ENCODE measurements around the gene DBH.

DBH gene

GRCh38 chr9:133680976-133681657 lies 45.0 kb downstream of the DBH start:
- TF ChIP-seq, protein P1, sequence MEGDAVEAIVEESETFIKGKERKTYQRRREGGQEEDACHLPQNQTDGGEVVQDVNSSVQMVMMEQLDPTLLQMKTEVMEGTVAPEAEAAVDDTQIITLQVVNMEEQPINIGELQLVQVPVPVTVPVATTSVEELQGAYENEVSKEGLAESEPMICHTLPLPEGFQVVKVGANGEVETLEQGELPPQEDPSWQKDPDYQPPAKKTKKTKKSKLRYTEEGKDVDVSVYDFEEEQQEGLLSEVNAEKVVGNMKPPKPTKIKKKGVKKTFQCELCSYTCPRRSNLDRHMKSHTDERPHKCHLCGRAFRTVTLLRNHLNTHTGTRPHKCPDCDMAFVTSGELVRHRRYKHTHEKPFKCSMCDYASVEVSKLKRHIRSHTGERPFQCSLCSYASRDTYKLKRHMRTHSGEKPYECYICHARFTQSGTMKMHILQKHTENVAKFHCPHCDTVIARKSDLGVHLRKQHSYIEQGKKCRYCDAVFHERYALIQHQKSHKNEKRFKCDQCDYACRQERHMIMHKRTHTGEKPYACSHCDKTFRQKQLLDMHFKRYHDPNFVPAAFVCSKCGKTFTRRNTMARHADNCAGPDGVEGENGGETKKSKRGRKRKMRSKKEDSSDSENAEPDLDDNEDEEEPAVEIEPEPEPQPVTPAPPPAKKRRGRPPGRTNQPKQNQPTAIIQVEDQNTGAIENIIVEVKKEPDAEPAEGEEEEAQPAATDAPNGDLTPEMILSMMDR (IDR thresholded peaks at IDR 0.05; ENCODE audit: unreplicated experiment in 3 of 3): no peak
- no peak overlapping the region for H3K27ac Mint-ChIP-seq
- no peak overlapping the region for H3K4me3 Mint-ChIP-seq
- H3K36me3 Mint-ChIP-seq (ENCODE audit: low read depth): no peaks in the 10 kb centered on the region
- H3K4me1 Mint-ChIP-seq: peaks cover 41% of the 10 kb centered on the region
- peaks cover 21% of the 10 kb centered on the region for H3K27me3 Mint-ChIP-seq (ENCODE audit: low read depth)
- no peaks in the 10 kb centered on the region for H3K9me3 Mint-ChIP-seq

DNA sequence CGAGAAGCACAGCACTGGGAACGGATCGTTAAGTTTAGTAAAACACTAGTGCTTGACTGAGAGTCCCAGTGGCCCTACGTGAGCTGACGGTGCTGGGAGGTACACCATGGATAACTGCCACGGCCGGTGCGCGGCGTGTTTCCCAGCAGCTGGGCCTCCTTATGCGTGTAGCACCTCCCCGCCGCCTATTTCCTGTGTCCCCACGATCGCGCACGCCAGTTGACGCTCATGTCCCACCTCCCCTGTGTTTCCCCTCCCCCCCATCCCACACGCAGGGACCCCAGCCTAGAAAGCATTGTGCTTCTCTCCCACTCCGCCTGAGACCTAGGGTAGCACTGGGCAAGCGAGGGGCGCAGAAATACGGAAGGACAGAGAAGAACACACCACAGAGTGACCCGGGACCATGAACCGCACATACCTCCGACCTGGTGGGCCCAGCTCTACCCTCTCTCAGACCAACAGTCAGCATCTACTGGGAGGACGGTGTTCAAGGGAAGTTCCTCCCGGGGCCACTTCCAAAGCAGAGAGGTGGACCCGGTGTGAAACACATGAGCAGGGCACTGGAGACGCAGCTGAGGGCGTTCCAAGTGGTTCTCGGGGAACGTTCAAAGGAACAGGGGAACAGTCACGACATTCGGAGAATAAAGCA lies 45.6 kb downstream of the DBH start:
- peak overlapping the region in 1 of 3 experiments; percentile 46 for H3K27ac Mint-ChIP-seq
- no peak overlapping the region for H3K4me3 Mint-ChIP-seq
- peaks cover 35% of the 10 kb centered on the region for H3K4me1 Mint-ChIP-seq
- H3K27me3 Mint-ChIP-seq (ENCODE audit: low read depth): peaks cover 15% of the 10 kb centered on the region
- TF ChIP-seq, protein P1 (IDR thresholded peaks at IDR 0.05; ENCODE audit: unreplicated experiment in 3 of 3): no peak
- H3K9me3 Mint-ChIP-seq: no peaks in the 10 kb centered on the region
- no peaks in the 10 kb centered on the region for H3K36me3 Mint-ChIP-seq (ENCODE audit: low read depth)

GRCh38 chr9:133682818-133683585 lies 46.8 kb downstream of the DBH start:
- Mint-ChIP-seq H3K27me3 (ENCODE audit: low read depth) (peaks cover 12% of the 10 kb centered on the region), H3K27ac (peak overlapping the region; percentile 89 to 90 (median 90)), H3K4me1 (peaks cover 35% of the 10 kb centered on the region), H3K36me3 (ENCODE audit: low read depth) (no peaks in the 10 kb centered on the region), H3K9me3 (no peaks in the 10 kb centered on the region), H3K4me3 (no peak overlapping the region)
- TF ChIP-seq, protein P1 (IDR thresholded peaks at IDR 0.05; ENCODE audit: unreplicated experiment in 3 of 3): no peak

GRCh38 chr9:133683586-133684120 lies 47.5 kb downstream of the DBH start:
- H3K27ac Mint-ChIP-seq: peak overlapping the region; percentile 89 to 90 (median 90)
- H3K4me1 Mint-ChIP-seq: peaks cover 32% of the 10 kb centered on the region
- TF ChIP-seq, protein P1 (IDR thresholded peaks at IDR 0.05; ENCODE audit: unreplicated experiment in 3 of 3): no peak
- no peaks in the 10 kb centered on the region for H3K36me3 Mint-ChIP-seq (ENCODE audit: low read depth)
- H3K9me3 Mint-ChIP-seq: no peaks in the 10 kb centered on the region
- H3K4me3 Mint-ChIP-seq: peak overlapping the region in 2 of 3 experiments; percentile 30 to 54
- H3K27me3 Mint-ChIP-seq (ENCODE audit: low read depth): peaks cover 15% of the 10 kb centered on the region

- H3K27ac Mint-ChIP-seq: peak overlapping the region; percentile 89 to 90 (median 90)
- H3K27me3 Mint-ChIP-seq (ENCODE audit: low read depth): peaks cover 18% of the 10 kb centered on the region
- H3K4me1 Mint-ChIP-seq: peaks cover 26% of the 10 kb centered on the region
- TF ChIP-seq, protein P1 (IDR thresholded peaks at IDR 0.05; ENCODE audit: unreplicated experiment in 3 of 3): no peak
- no peaks in the 10 kb centered on the region for H3K36me3 Mint-ChIP-seq (ENCODE audit: low read depth)
- H3K4me3 Mint-ChIP-seq: peak overlapping the region in 1 of 3 experiments; percentile 17
- no peaks in the 10 kb centered on the region for H3K9me3 Mint-ChIP-seq
Measured at GRCh38 chr9:133684121-133684935, 48.2 kb downstream of the DBH start.

Data from nephron (organoid).